HG03280 (cell line): Measurements from ENCODE around the gene PCAT6.
A peak's percentile ranks its signal among the peaks of the same experiment; 100 is the strongest.
"Not testable (repeated sequence)": the region's sequence is repeated elsewhere in the genome, so short reads cannot be mapped to it uniquely, and the experiment has no call there.

ENCODE experiments used
- ATAC-seq: cut with Tn5 transposase; IDR thresholded peaks from one replicate; pipeline ENCODE4 v1.9.1; 2021; ENCODE audit warnings: mild to moderate bottlenecking, moderate library complexity; ENCODE audit not compliant: unreplicated experiment

The PCAT6 gene

GRCh38 chr1:202806845-202807450 is 3.8 kb upstream of the PCAT6 start:
- ATAC-seq, result no peak

GRCh38 chr1:202807451-202807925 is 3.3 kb upstream of the PCAT6 start:
- ATAC-seq, result no peak

GRCh38 chr1:202807926-202808757 is 2.6 kb upstream of the PCAT6 start, which contains the start of gene KDM5B:
KDM5B (minus strand) TSS chr1:202808421; CDS start chr1:202808305, 116 bp downstream.
- ATAC-seq, result no peak

- no peak for ATAC-seq
Observed at GRCh38 chr1:202809597-202810159, 1.1 kb upstream of the PCAT6 start.

GRCh38 chr1:202810193-202810614 is 550 bp upstream of the PCAT6 start:
- ATAC-seq, result no peak

- ATAC-seq, result peak; percentile 4
Observed at GRCh38 chr1:202811296-202812175, 782 bp downstream of the PCAT6 start.

- no peak for ATAC-seq
Observed at GRCh38 chr1:202812176-202813026, 1.6 kb downstream of the PCAT6 start.

- ATAC-seq, result no peak
Observed at GRCh38 chr1:202815120-202815519, 4.4 kb downstream of the PCAT6 start.

- ATAC-seq, result no peak
Observed at GRCh38 chr1:202818819-202819218, 8.1 kb downstream of the PCAT6 start.

GRCh38 chr1:202821467-202821866 is 10.7 kb downstream of the PCAT6 start:
- ATAC-seq, result no peak

GRCh38 chr1:202825748-202826147 is 15.0 kb downstream of the PCAT6 start:
- no peak for ATAC-seq

GRCh38 chr1:202829223-202829622 is 18.5 kb downstream of the PCAT6 start:
- ATAC-seq, result not testable (repeated sequence)

GRCh38 chr1:202831906-202832305 is 21.2 kb downstream of the PCAT6 start:
- no peak for ATAC-seq

- ATAC-seq, result no peak
Observed at GRCh38 chr1:202834771-202835547, 24.2 kb downstream of the PCAT6 start.

GRCh38 chr1:202835548-202836072 is 24.9 kb downstream of the PCAT6 start:
- no peak for ATAC-seq

- no peak for ATAC-seq
Observed at GRCh38 chr1:202836623-202837403, 26.1 kb downstream of the PCAT6 start.

GRCh38 chr1:202837746-202838262 is 27.1 kb downstream of the PCAT6 start:
- no peak for ATAC-seq

GRCh38 chr1:202843081-202843480 is 32.3 kb downstream of the PCAT6 start:
- ATAC-seq, result no peak
